A204.1 (cell line): ENCODE results near the gene COL23A1.
"Not testable (repeated sequence)": the region's sequence is repeated elsewhere in the genome, so short reads cannot be mapped to it uniquely, and the experiment has no call there.

ENCODE experiments used
- FAIRE-seq: peaks from 2 replicates; lab custom pipeline; 2012; peaks lifted over from hg19 to GRCh38; lab: Jason Lieb, UNC

Gene COL23A1

GRCh38 chr5:178236126-178236525, 354.1 kb downstream of the COL23A1 start:
- no peak for FAIRE-seq

GRCh38 chr5:178235588-178235974, 354.6 kb downstream of the COL23A1 start:
- FAIRE-seq, result no peak

GRCh38 chr5:178234750-178235587, 355.2 kb downstream of the COL23A1 start:
- FAIRE-seq, result no peak

GRCh38 chr5:178234121-178234749, 356.0 kb downstream of the COL23A1 start:
- FAIRE-seq, result no peak

- FAIRE-seq, result no peak
Measured at GRCh38 chr5:178232920-178233429, 357.2 kb downstream of the COL23A1 start.

GRCh38 chr5:178232124-178232919, 357.9 kb downstream of the COL23A1 start, which contains the start of gene PHYKPL:
Gene PHYKPL, minus strand, starts transcription at chr5:178232802. Its CDS starts 252 bp downstream, at chr5:178232550.
- FAIRE-seq, result no peak

GRCh38 chr5:178231539-178232123, 358.6 kb downstream of the COL23A1 start:
- no peak for FAIRE-seq

GRCh38 chr5:178230879-178231538, 359.2 kb downstream of the COL23A1 start:
- FAIRE-seq, result no peak

- no peak for FAIRE-seq
Measured at GRCh38 chr5:178229861-178230260, 360.3 kb downstream of the COL23A1 start.

GRCh38 chr5:178229111-178229510, 361.1 kb downstream of the COL23A1 start:
- not testable (repeated sequence) for FAIRE-seq

- no peak for FAIRE-seq
Measured at GRCh38 chr5:178228609-178229008, 361.6 kb downstream of the COL23A1 start.

GRCh38 chr5:178227929-178228328, 362.3 kb downstream of the COL23A1 start:
- FAIRE-seq, result no peak

GRCh38 chr5:178227138-178227659, 363.0 kb downstream of the COL23A1 start:
- FAIRE-seq, result no peak

- no peak for FAIRE-seq
Measured at GRCh38 chr5:178225174-178225573, 365.0 kb downstream of the COL23A1 start.

GRCh38 chr5:178224403-178224802, 365.8 kb downstream of the COL23A1 start:
- FAIRE-seq, result no peak

GRCh38 chr5:178223828-178224335, 366.3 kb downstream of the COL23A1 start:
- FAIRE-seq, result no peak

- FAIRE-seq, result no peak
Measured at GRCh38 chr5:178223196-178223773, 366.9 kb downstream of the COL23A1 start.

GRCh38 chr5:178222292-178222691, 367.9 kb downstream of the COL23A1 start:
- no peak for FAIRE-seq

GRCh38 chr5:178221853-178222252, 368.3 kb downstream of the COL23A1 start:
- no peak for FAIRE-seq

GRCh38 chr5:178221282-178221681, 368.9 kb downstream of the COL23A1 start:
- FAIRE-seq, result no peak

GRCh38 chr5:178218827-178219226, 371.4 kb downstream of the COL23A1 start:
- FAIRE-seq, result no peak
